Measurements from ENCODE around the gene MYO1C.

Gene MYO1C

GRCh38 chr17:1414634-1415033, 77.9 kb downstream of the MYO1C start:
- DNase-seq, result no peak

Measured in stimulated activated CD4-positive, alpha-beta T cell treated with anti-CD3 and anti-CD28 coated beads, Interleukin-4, amount 100 ng/mL, for 1 hour (primary cell).